GM13976 (cell line): ENCODE data around the gene EFCAB10.

Experiments
- DNase-seq: peaks from one replicate; pipeline ENCODE4 v3.0.0; 2012; ENCODE audit warnings: low spot score
- CTCF ChIP-seq: IDR thresholded peaks from 2 replicates; pipeline ENCODE4 v1.5.1; 2012; ENCODE audit warnings: borderline replicate concordance, mild to moderate bottlenecking; ENCODE audit not compliant: insufficient read depth; ENCODE audit errors: extremely low read depth, missing control alignments, control extremely low read depth
- in situ Hi-C: fragments of 300-500 bp; cut with MboI; formaldehyde crosslinking; loops from one replicate; pipeline ENCODE4 v1.12.0; 2022; ENCODE audit warnings: low sequenced_read_pairs, mixed read lengths, inconsistent platforms; ENCODE audit not compliant: unreplicated experiment

The EFCAB10 gene

GRCh38 chr7:105577251-105577650 lies 4.0 kb downstream of the EFCAB10 start:
- in situ Hi-C loops, result no loop called here
- DNase-seq, result no peak
- no peak for TF ChIP-seq CTCF

- in situ Hi-C loops, result no loop called here
- DNase-seq, result no peak
- TF ChIP-seq CTCF, result no peak
Observed at GRCh38 chr7:105571891-105572290, 9.4 kb downstream of the EFCAB10 start.

GRCh38 chr7:105567821-105568220 lies 13.5 kb downstream of the EFCAB10 start:
- in situ Hi-C loops, result no loop called here
- no peak for TF ChIP-seq CTCF
- DNase-seq, result no peak

- TF ChIP-seq CTCF, result no peak
- no peak for DNase-seq
- in situ Hi-C loops, result no loop called here
Observed at GRCh38 chr7:105567024-105567423, 14.3 kb downstream of the EFCAB10 start.

GRCh38 chr7:105565190-105565589 lies 16.1 kb downstream of the EFCAB10 start:
- DNase-seq, result no peak
- in situ Hi-C loops, result no loop called here
- TF ChIP-seq CTCF, result no peak

GRCh38 chr7:105559926-105560325 lies 21.4 kb downstream of the EFCAB10 start:
- TF ChIP-seq CTCF, result no peak
- no peak for DNase-seq
- in situ Hi-C loops, result no loop called here

- no peak for TF ChIP-seq CTCF
- DNase-seq, result no peak
- in situ Hi-C loops, result no loop called here
Observed at GRCh38 chr7:105538339-105538738, 43.0 kb downstream of the EFCAB10 start.
